HCT116 (cell line): ENCODE data around the gene PCDHB16.
"Not testable (repeated sequence)": the region's sequence is repeated elsewhere in the genome, so short reads cannot be mapped to it uniquely, and the experiment has no call there.

ENCODE experiments used
- CTCF ChIP-seq, 3 experiments: fragments of 200-600 bp in 1 of 3; sonication (generic) in 1 of 3; IDR thresholded peaks in 2 of 3; conservative IDR thresholded peaks in 1 of 3; 2 replicates each; pipeline ENCODE4 v1.5.1; 2012 to 2017; ENCODE audit warnings: low read depth in 2 of 3, low read length in 2 of 3, antibody characterized with exemption in 1 of 3, borderline replicate concordance in 1 of 3, control low read depth in 1 of 3, mild to moderate bottlenecking in 1 of 3, mixed read lengths in 1 of 3, mixed run types in 1 of 3, moderate library complexity in 1 of 3; ENCODE audit not compliant: insufficient read depth in 1 of 3
- REST ChIP-seq: IDR thresholded peaks from 2 replicates; pipeline ENCODE4 v1.6.1; 2012; ENCODE audit warnings: low read depth
- SIN3A ChIP-seq: IDR thresholded peaks from 2 replicates; pipeline ENCODE4 v1.6.1; 2012; ENCODE audit warnings: low read depth

GRCh38 chr5:141152096-141152495 is 30.1 kb upstream of the PCDHB16 start:
- TF ChIP-seq CTCF (IDR thresholded peaks at IDR 0.05 in 2 of 3, conservative IDR thresholded peaks at IDR 0.05 in 1 of 3; ENCODE audit: borderline replicate concordance in 1 of 3, insufficient read depth in 1 of 3, low read depth in 2 of 3, low read length in 2 of 3); REST; SIN3A: not testable (repeated sequence)
